Esophagus muscularis mucosa (tissue), 4 donors: ENCODE measurements around the gene CENPP.

Experiments used
- CTCF ChIP-seq, 3 experiments: fragments of 200-600 bp in 2 of 3; fragments of 450-650 bp in 1 of 3; sonication (generic) in 2 of 3; IDR thresholded peaks; one replicate each; pipeline ENCODE4 v1.5.1; 2017 to 2019; ENCODE audit warnings: antibody characterized with exemption in 3 of 3, mild to moderate bottlenecking in 2 of 3, moderate library complexity in 1 of 3
- EP300 ChIP-seq: sonication (generic); formaldehyde crosslinking; IDR thresholded peaks from one replicate; pipeline ENCODE4 v1.6.1; 2017; ENCODE audit warnings: antibody characterized with exemption
- POLR2A ChIP-seq: fragments of 450-650 bp; IDR thresholded peaks from one replicate; pipeline ENCODE4 v1.6.1; 2017; ENCODE audit warnings: antibody characterized with exemption, moderate library complexity, mild to moderate bottlenecking, low read depth

- no peak for TF ChIP-seq EP300
- TF ChIP-seq CTCF (IDR thresholded peaks at IDR 0.05) = no peak
- TF ChIP-seq POLR2A = no peak
Observed at GRCh38 chr9:92563116-92564100, 237.7 kb downstream of the CENPP start.
